A549 (cell line): ENCODE data around the gene FREM1.

Source experiments
- CHD2 ChIP-seq: fragments of 150-350 bp; IDR thresholded peaks from 2 replicates; pipeline ENCODE4 v1.6.1; 2014; ENCODE audit warnings: low read length; ENCODE audit not compliant: partially characterized antibody
- CTCF ChIP-seq: fragments of >200 bp; sonication (Bioruptor Twin); formaldehyde crosslinking; IDR thresholded peaks from 3 replicates; pipeline ENCODE4 v1.5.1; 2016
- EP300 ChIP-seq, 2 experiments: fragments of >200 bp; sonication (Bioruptor Twin); formaldehyde crosslinking; IDR thresholded peaks; 2 replicates in 1 of 2; 3 replicates in 1 of 2; pipeline ENCODE4 v1.6.1; 2016 to 2017
- FOSL2 ChIP-seq, 2 experiments: fragments of 450-650 bp in 1 of 2; fragments of >200 bp in 1 of 2; sonication (Bioruptor Twin) in 1 of 2; formaldehyde crosslinking; IDR thresholded peaks; 2 replicates each; pipeline versions ENCODE4 v1.5.0 to v1.6.1; 2016 to 2020; ENCODE audit warnings: mild to moderate bottlenecking in 1 of 2, moderate library complexity in 1 of 2
- GATA3 ChIP-seq: IDR thresholded peaks from 2 replicates; pipeline ENCODE4 v1.6.1; 2012; ENCODE audit warnings: borderline replicate concordance
- POLR2A ChIP-seq: IDR thresholded peaks from 2 replicates; pipeline ENCODE4 v1.6.1; 2012; ENCODE audit warnings: mild to moderate bottlenecking, low read length
- ZNF302 ChIP-seq: fragments of 250-450 bp; sonication (Bioruptor Pico); IDR thresholded peaks from 2 replicates; pipeline ENCODE4 v1.9.0; 2021; ENCODE audit warnings: inconsistent platforms, mild to moderate bottlenecking, moderate library complexity
- TF ChIP-seq, protein P1 (sequence below): IDR thresholded peaks from 2 replicates; pipeline ENCODE4 v1.6.1; 2012

DNA sequence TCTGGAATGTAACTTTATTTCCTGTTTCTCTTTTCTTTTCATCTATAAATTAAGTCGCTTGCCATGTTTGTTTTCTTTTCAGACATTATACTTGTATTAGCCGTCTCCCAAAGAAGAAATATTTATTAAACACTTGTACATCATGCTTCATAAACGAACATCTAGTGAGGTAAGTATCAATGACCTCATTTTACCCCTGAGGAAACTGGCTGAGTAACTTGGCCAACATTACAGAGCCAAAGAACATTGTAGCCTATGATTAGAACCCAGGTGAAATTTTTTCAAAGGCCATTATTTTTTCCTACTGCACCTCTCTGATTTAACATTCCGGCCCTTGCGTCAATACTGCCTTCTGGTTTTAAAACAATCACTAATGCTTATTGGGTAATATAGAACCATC lies 4.2 kb downstream of the FREM1 start:
- TF ChIP-seq CTCF (no peak), POLR2A (no peak), EP300 (IDR thresholded peaks at IDR 0.05) (no peak), GATA3 (no peak), CHD2 (no peak), FOSL2 (IDR thresholded peaks at IDR 0.05) (no peak), FOSL2 (CRISPR knock-in tag; IDR thresholded peaks at IDR 0.05) (no peak), ZNF302 (CRISPR knock-in tag) (no peak)
- TF ChIP-seq, protein P1, sequence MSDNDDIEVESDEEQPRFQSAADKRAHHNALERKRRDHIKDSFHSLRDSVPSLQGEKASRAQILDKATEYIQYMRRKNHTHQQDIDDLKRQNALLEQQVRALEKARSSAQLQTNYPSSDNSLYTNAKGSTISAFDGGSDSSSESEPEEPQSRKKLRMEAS = no peak
